IPS-20b (cell line): ENCODE data around the gene TAS1R3.

Source experiments
- H3K27ac ChIP-seq: one replicate; pipeline ENCODE4 v1.5.1; 2013; ENCODE audit warnings: low read length
- H3K27me3 ChIP-seq: 2 replicates; pipeline ENCODE4 v1.6.1; 2013; ENCODE audit warnings: mild to moderate bottlenecking, low read length, inconsistent platforms; ENCODE audit not compliant: insufficient read depth
- H3K36me3 ChIP-seq: 2 replicates; pipeline ENCODE4 v1.6.1; 2013; ENCODE audit warnings: low read depth, mild to moderate bottlenecking, inconsistent platforms, low read length, moderate library complexity; ENCODE audit not compliant: insufficient read depth
- H3K4me1 ChIP-seq: 2 replicates; pipeline ENCODE4 v1.6.1; 2013; ENCODE audit warnings: mild to moderate bottlenecking, control low read depth, inconsistent platforms, low read length, moderate library complexity; ENCODE audit not compliant: insufficient read depth
- H3K4me3 ChIP-seq: 2 replicates; pipeline ENCODE4 v1.5.1; 2013; ENCODE audit warnings: mild to moderate bottlenecking, low read length, inconsistent platforms
- H3K9ac ChIP-seq: 2 replicates; pipeline ENCODE4 v1.6.1; 2013; ENCODE audit warnings: low read depth, mild to moderate bottlenecking, inconsistent platforms, low read length, moderate library complexity
- H3K9me3 ChIP-seq: 2 replicates; pipeline ENCODE4 v1.6.1; 2013; ENCODE audit warnings: mild to moderate bottlenecking, low read depth, low read length, inconsistent platforms; ENCODE audit not compliant: insufficient read depth

The TAS1R3 gene

GRCh38 chr1:1322952-1323351 lies 8.1 kb upstream of the TAS1R3 start:
- Histone ChIP-seq H3K9me3 (no peaks in the 10 kb centered on the region), H3K9ac (no peak overlapping the region), H3K4me1 (no peaks in the 10 kb centered on the region; the same call in 1 of the 2 replicates), H3K27ac (no peak overlapping the region), H3K36me3 (peaks cover 26% of the 10 kb centered on the region), H3K4me3 (no peak overlapping the region), H3K27me3 (no peaks in the 10 kb centered on the region)

- H3K4me1 ChIP-seq = no peaks in the 10 kb centered on the region; the same call in 1 of the 2 replicates
- peak overlapping the region; percentile 78 for H3K4me3 ChIP-seq
- no peaks in the 10 kb centered on the region for H3K9me3 ChIP-seq
- no peak overlapping the region for H3K27ac ChIP-seq
- peak overlapping the region; percentile 81; the same call in 1 of the 2 replicates for H3K9ac ChIP-seq
- peaks cover 16% of the 10 kb centered on the region for H3K36me3 ChIP-seq
- no peaks in the 10 kb centered on the region for H3K27me3 ChIP-seq
These were observed 7.0 kb upstream of the TAS1R3 start for GRCh38 chr1:1324084-1324523.

- Histone ChIP-seq H3K36me3 (peaks cover 10% of the 10 kb centered on the region), H3K9ac (peak within 1 kb of the TSS; percentile 83), H3K27ac (no peak within 1 kb of the TSS), H3K9me3 (no peaks in the 10 kb centered on the region), H3K4me3 (peak within 1 kb of the TSS; percentile 84), H3K27me3 (no peaks in the 10 kb centered on the region), H3K4me1 (no peaks in the 10 kb centered on the region; the same call in 1 of the 2 replicates)
These were observed 6.4 kb upstream of the TAS1R3 start, which contains the start of the genes CPTP and INTS11 for GRCh38 chr1:1324524-1325287. Gene CPTP, plus strand, starts transcription at chr1:1324802. Its CDS starts 2,109 bp downstream, at chr1:1326911. Gene INTS11, minus strand, starts transcription at chr1:1324660. Its CDS starts 52 bp downstream, at chr1:1324608.

- no peak overlapping the region for H3K27ac ChIP-seq
These were observed 5.6 kb upstream of the TAS1R3 start for GRCh38 chr1:1325288-1326074.

GRCh38 chr1:1326075-1326605 lies 4.9 kb upstream of the TAS1R3 start:
- H3K9ac ChIP-seq = no peak overlapping the region
- no peaks in the 10 kb centered on the region for H3K36me3 ChIP-seq
- no peak overlapping the region for H3K27ac ChIP-seq
- no peaks in the 10 kb centered on the region; the same call in 1 of the 2 replicates for H3K4me1 ChIP-seq
- no peak overlapping the region for H3K4me3 ChIP-seq
- no peaks in the 10 kb centered on the region for H3K9me3 ChIP-seq
- H3K27me3 ChIP-seq = no peaks in the 10 kb centered on the region

More at GRCh38 chr1:1325288-1326074, 5.6 kb upstream of the TAS1R3 start:
- Histone ChIP-seq H3K4me3 (peak overlapping the region; percentile 84), H3K4me1 (no peaks in the 10 kb centered on the region; the same call in 1 of the 2 replicates), H3K9me3 (no peaks in the 10 kb centered on the region), H3K36me3 (0 out of 2 replicates have a peak, but pooled peaks cover 3% of the 10 kb centered on the region), H3K9ac (peak overlapping the region; percentile 83), H3K27me3 (no peaks in the 10 kb centered on the region)

GRCh38 chr1:1327291-1327690 lies 3.8 kb upstream of the TAS1R3 start:
- no peak overlapping the region for H3K4me3 ChIP-seq
- no peaks in the 10 kb centered on the region for H3K9me3 ChIP-seq
- H3K4me1 ChIP-seq = no peaks in the 10 kb centered on the region; the same call in 1 of the 2 replicates
- no peak overlapping the region for H3K9ac ChIP-seq
- no peak overlapping the region for H3K27ac ChIP-seq
- H3K27me3 ChIP-seq = no peaks in the 10 kb centered on the region
- no peaks in the 10 kb centered on the region for H3K36me3 ChIP-seq

- H3K9ac ChIP-seq = no peak overlapping the region
- no peaks in the 10 kb centered on the region for H3K9me3 ChIP-seq
- no peaks in the 10 kb centered on the region for H3K27me3 ChIP-seq
- H3K27ac ChIP-seq = no peak overlapping the region
- H3K4me1 ChIP-seq = no peaks in the 10 kb centered on the region; the same call in 1 of the 2 replicates
- no peaks in the 10 kb centered on the region for H3K36me3 ChIP-seq
- H3K4me3 ChIP-seq = no peak overlapping the region
These were observed 2.8 kb upstream of the TAS1R3 start for GRCh38 chr1:1328254-1328653.

GRCh38 chr1:1329304-1330210 lies 1.5 kb upstream of the TAS1R3 start:
- no peak overlapping the region for H3K4me3 ChIP-seq
- no peaks in the 10 kb centered on the region for H3K36me3 ChIP-seq
- no peaks in the 10 kb centered on the region for H3K27me3 ChIP-seq
- no peak overlapping the region for H3K9ac ChIP-seq
- no peak overlapping the region for H3K27ac ChIP-seq
- H3K4me1 ChIP-seq = no peaks in the 10 kb centered on the region
- H3K9me3 ChIP-seq = no peaks in the 10 kb centered on the region

GRCh38 chr1:1330366-1331067 lies 563 bp upstream of the TAS1R3 start:
- Histone ChIP-seq H3K4me3 (no peak overlapping the region), H3K9me3 (no peaks in the 10 kb centered on the region), H3K27me3 (no peaks in the 10 kb centered on the region), H3K9ac (no peak overlapping the region), H3K36me3 (no peaks in the 10 kb centered on the region), H3K4me1 (no peaks in the 10 kb centered on the region), H3K27ac (no peak overlapping the region)

- Histone ChIP-seq H3K27ac (no peak overlapping the region), H3K36me3 (0 out of 2 replicates have a peak, but pooled peaks cover 1% of the 10 kb centered on the region), H3K4me1 (no peaks in the 10 kb centered on the region), H3K9ac (no peak overlapping the region), H3K4me3 (no peak overlapping the region), H3K27me3 (no peaks in the 10 kb centered on the region), H3K9me3 (no peaks in the 10 kb centered on the region)
These were observed 1.1 kb downstream of the TAS1R3 start for GRCh38 chr1:1332031-1332755.
